Transverse colon (tissue), 4 donors: ENCODE results near the gene PHLDA2. TPM values are rescaled to one million over a fixed set of nuclear protein-coding genes. Genes with fewer than 3 reads are reported as not detected.
A peak's percentile ranks its signal among the peaks of the same experiment; 100 is the strongest.

Experiments
- DNase-seq: peaks from one replicate; pipeline ENCODE4 v3.0.0-alpha.2; 2019
- H3K27ac ChIP-seq, 4 donors: fragments of 200-600 bp; sonication (generic); 2 replicates each; pipeline ENCODE4 v1.5.1; 2016 to 2018; ENCODE audit warnings: inconsistent platforms in 4 of 4
- H3K27me3 ChIP-seq: fragments of 200-600 bp; sonication (generic); 2 replicates; pipeline ENCODE4 v1.5.1; 2017; ENCODE audit warnings: inconsistent platforms
- H3K36me3 ChIP-seq, 4 donors: fragments of 200-600 bp; sonication (generic); 2 replicates each; pipeline ENCODE4 v1.5.1; 2017 to 2019; ENCODE audit warnings: inconsistent platforms in 4 of 4
- H3K4me1 ChIP-seq, 4 donors: fragments of 200-600 bp; sonication (generic); 2 replicates each; pipeline ENCODE4 v1.5.1; 2017 to 2020; ENCODE audit warnings: inconsistent platforms in 4 of 4
- H3K4me3 ChIP-seq, 4 donors: fragments of 200-600 bp; sonication (generic); 1 replicate in 1 of 4; 2 replicates in 3 of 4; pipeline versions ENCODE4 v1.5.1 to v1.6.1; 2017 to 2019; ENCODE audit warnings: inconsistent platforms in 4 of 4
- H3K9me3 ChIP-seq, 2 donors: fragments of 200-600 bp; sonication (generic); 2 replicates each; pipeline ENCODE4 v1.5.1; 2017 to 2019; ENCODE audit warnings: inconsistent platforms in 2 of 2
- EP300 ChIP-seq: sonication (generic); formaldehyde crosslinking; IDR thresholded peaks from one replicate; pipeline ENCODE4 v1.6.1; 2017; ENCODE audit warnings: antibody characterized with exemption, low read depth
- POLR2A ChIP-seq: fragments of 450-650 bp; IDR thresholded peaks from one replicate; pipeline ENCODE4 v1.6.1; 2016; ENCODE audit warnings: antibody characterized with exemption, mild to moderate bottlenecking, moderate library complexity
- POLR2AphosphoS5 ChIP-seq, 3 donors: sonication (generic); formaldehyde crosslinking; IDR thresholded peaks; one replicate each; pipeline ENCODE4 v1.6.1; 2016; ENCODE audit warnings: antibody characterized with exemption in 3 of 3
- WGBS, 2 donors: methylation state at CpG; one replicate each; pipeline ENCODE4 v1.1.5; 2018; ENCODE audit warnings: low coverage in 1 of 2; 5-methylcytosine and 5-hydroxymethylcytosine counted together
- in situ Hi-C, 4 donors: fragments of 200-750 bp; cut with MboI; loops; one replicate each; pipeline versions ENCODE4 v1.15.0 to v1.15.1; 2017; ENCODE audit warnings: low sequenced_read_pairs in 3 of 4, low pct_ligation_motif_present in 1 of 4, low pct_unique_long_range_greater_than_20kb in 1 of 4
- intact Hi-C: fragments of 100-400 bp; cut with DNase I; formaldehyde crosslinking; loops from one replicate; pipeline ENCODE4 v1.15.1; 2023; ENCODE audit warnings: low total_unique reads
- total RNA-seq, 4 donors: library from RNA; depleted of rRNA; stranded (reverse); fragments of >200 nt; gene quantifications; one replicate each; pipeline ENCODE4 v1.1.0, GENCODE V29; 2016
- TF ChIP-seq, protein P1 (sequence below), 5 experiments: fragments of 200-600 bp in 3 of 5; fragments of 450-650 bp in 2 of 5; sonication (generic) in 3 of 5; IDR thresholded peaks; 1 replicate in 2 of 5; 2 replicates in 3 of 5; pipeline ENCODE4 v1.5.1; 2016 to 2017; ENCODE audit warnings: antibody characterized with exemption in 5 of 5, inconsistent platforms in 3 of 5, mild to moderate bottlenecking in 2 of 5, moderate library complexity in 1 of 5

Gene PHLDA2
- total RNA-seq, 4 donors from 2014 or later = 8.2 to 16.2 TPM; not detected in 2

DNA sequence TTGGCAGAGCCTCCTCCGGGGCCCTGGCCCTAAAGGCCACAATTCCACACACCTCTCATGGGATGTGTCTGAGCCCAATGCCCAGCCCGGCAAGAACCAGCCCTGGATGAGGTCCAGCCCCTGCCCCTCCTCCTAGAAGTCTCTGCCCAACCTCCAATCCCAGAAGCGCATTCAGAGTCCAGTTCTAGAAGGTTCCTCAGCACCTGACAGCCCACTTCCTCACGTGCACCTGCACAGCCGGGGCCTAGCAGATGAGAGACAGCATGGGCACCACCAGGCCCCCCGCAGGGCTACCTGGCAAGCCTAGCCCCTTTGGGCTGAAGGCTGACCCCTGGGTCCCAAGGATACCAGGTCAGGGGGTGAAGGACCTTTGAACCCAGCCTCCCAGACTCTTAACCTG lies 32.2 kb downstream of the PHLDA2 start:
- TF ChIP-seq POLR2AphosphoS5 (IDR thresholded peaks at IDR 0.05) (no peak), EP300 (no peak), POLR2A (no peak)
- TF ChIP-seq, protein P1, sequence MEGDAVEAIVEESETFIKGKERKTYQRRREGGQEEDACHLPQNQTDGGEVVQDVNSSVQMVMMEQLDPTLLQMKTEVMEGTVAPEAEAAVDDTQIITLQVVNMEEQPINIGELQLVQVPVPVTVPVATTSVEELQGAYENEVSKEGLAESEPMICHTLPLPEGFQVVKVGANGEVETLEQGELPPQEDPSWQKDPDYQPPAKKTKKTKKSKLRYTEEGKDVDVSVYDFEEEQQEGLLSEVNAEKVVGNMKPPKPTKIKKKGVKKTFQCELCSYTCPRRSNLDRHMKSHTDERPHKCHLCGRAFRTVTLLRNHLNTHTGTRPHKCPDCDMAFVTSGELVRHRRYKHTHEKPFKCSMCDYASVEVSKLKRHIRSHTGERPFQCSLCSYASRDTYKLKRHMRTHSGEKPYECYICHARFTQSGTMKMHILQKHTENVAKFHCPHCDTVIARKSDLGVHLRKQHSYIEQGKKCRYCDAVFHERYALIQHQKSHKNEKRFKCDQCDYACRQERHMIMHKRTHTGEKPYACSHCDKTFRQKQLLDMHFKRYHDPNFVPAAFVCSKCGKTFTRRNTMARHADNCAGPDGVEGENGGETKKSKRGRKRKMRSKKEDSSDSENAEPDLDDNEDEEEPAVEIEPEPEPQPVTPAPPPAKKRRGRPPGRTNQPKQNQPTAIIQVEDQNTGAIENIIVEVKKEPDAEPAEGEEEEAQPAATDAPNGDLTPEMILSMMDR (IDR thresholded peaks at IDR 0.05) = no peak
- H3K27me3 ChIP-seq = no peaks in the 10 kb centered on the region
- 90 to 91% methylated on average over 4 to 6 of the region's 6 CpGs for WGBS, 2 donors
- no peaks in the 10 kb centered on the region for H3K36me3 ChIP-seq
- intact Hi-C loops (loop anchor here (10.0 kb wide), 1 partner anchor 472 kb away; no protein-coding TSS in a partner anchor), in situ Hi-C loops (loop anchor here (5.0 to 25.0 kb wide), 5 partner anchors 460 to 585 kb away; partner anchors contain the start of genes C11orf21 (in 1 of the 4), KCNQ1 (in 1 of the 4), TRPM5 (in 1 of the 4) and TSPAN32 (in 1 of the 4))
- H3K27ac ChIP-seq = no peak overlapping the region
- H3K4me1 ChIP-seq = peaks cover 5 to 37% (median 17%) of the 10 kb centered on the region in 4 donors
- no peak overlapping the region for H3K4me3 ChIP-seq
- DNase-seq = no peak
- H3K9me3 ChIP-seq = no peaks in the 10 kb centered on the region

DNA sequence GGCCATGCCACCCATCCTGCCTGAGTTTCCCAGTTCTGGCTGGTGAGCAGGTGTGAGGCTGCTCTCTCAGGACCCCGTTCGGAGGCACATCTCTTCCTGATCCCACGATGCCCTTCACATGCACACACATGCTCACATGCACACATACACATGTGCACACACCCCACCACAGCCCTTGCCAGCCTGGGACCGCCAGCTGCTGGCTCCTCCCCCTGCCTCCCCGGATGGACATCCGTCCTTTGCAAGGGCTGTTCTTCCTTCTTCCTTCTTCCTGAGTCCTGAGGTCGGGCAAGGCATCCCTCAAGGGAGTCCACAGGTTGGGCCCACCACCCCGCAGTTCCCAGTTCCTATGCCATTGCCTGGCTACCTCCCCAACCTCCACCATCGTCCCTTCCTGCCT lies 33.2 kb downstream of the PHLDA2 start:
- H3K4me1 ChIP-seq = peaks cover 13 to 40% (median 20%) of the 10 kb centered on the region in 4 donors
- H3K9me3 ChIP-seq = no peaks in the 10 kb centered on the region
- intact Hi-C loops = loop anchor here (10.0 kb wide), 1 partner anchor 471 kb away; no protein-coding TSS in a partner anchor
- H3K36me3 ChIP-seq = no peaks in the 10 kb centered on the region
- no peak overlapping the region for H3K27ac ChIP-seq
- no peak overlapping the region for H3K4me3 ChIP-seq
- no peaks in the 10 kb centered on the region for H3K27me3 ChIP-seq
- DNase-seq = no peak
- 71 to 87% methylated on average over 3 to 9 of the region's 9 CpGs for WGBS, 2 donors
- TF ChIP-seq POLR2AphosphoS5 (IDR thresholded peaks at IDR 0.05) (no peak), POLR2A (no peak), EP300 (no peak)
- TF ChIP-seq, protein P1 (IDR thresholded peaks at IDR 0.05) = no peak
- in situ Hi-C loops = loop anchor here (5.0 to 25.0 kb wide), 5 partner anchors 459 to 584 kb away; partner anchors contain the start of genes C11orf21 (in 1 of the 4), KCNQ1 (in 1 of the 4), TRPM5 (in 1 of the 4) and TSPAN32 (in 1 of the 4)

DNA sequence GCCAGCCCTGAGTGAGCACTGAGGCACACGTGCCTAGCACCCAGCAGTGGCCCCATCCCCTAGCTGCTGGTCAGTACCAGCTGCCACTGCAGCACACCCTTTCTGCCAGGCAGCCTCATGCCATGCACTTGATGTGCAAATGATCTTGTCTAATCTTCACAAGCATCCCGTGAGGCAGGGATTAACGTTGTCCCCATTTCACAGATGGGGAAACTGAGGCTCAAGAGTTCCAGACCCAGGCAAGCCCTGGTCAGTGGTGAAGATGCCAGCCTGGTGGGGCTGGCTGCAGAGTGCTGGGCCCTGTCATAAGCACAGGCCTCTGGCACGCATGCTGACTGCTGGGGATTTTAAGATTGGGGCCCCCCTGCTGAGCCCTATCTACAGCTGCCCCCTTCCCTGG lies 35.3 kb downstream of the PHLDA2 start:
- Histone ChIP-seq H3K4me3 (no peak overlapping the region), H3K27ac (no peak overlapping the region), H3K4me1 (peaks cover 21 to 36% (median 28%) of the 10 kb centered on the region in 4 donors), H3K36me3 (no peaks in the 10 kb centered on the region), H3K27me3 (no peaks in the 10 kb centered on the region), H3K9me3 (no peaks in the 10 kb centered on the region)
- 89% methylated on average over 4 of the region's 4 CpGs; no CpG with 5 or more reads in 1 of the 2 donors for WGBS, 2 donors
- no peak for DNase-seq
- intact Hi-C loops (loop anchor here (10.0 kb wide), 1 partner anchor 469 kb away; no protein-coding TSS in a partner anchor), in situ Hi-C loops (loop anchor here in 3 of 4 donors (10.0 to 25.0 kb wide), 4 partner anchors 457 to 582 kb away; partner anchors contain the start of genes C11orf21 (in 1 of the 3), KCNQ1 (in 1 of the 3), TRPM5 (in 1 of the 3) and TSPAN32 (in 1 of the 3))
- TF ChIP-seq, protein P1 (IDR thresholded peaks at IDR 0.05) = no peak
- no peak for TF ChIP-seq POLR2AphosphoS5 (IDR thresholded peaks at IDR 0.05)
- no peak for TF ChIP-seq POLR2A
- no peak for TF ChIP-seq EP300

DNA sequence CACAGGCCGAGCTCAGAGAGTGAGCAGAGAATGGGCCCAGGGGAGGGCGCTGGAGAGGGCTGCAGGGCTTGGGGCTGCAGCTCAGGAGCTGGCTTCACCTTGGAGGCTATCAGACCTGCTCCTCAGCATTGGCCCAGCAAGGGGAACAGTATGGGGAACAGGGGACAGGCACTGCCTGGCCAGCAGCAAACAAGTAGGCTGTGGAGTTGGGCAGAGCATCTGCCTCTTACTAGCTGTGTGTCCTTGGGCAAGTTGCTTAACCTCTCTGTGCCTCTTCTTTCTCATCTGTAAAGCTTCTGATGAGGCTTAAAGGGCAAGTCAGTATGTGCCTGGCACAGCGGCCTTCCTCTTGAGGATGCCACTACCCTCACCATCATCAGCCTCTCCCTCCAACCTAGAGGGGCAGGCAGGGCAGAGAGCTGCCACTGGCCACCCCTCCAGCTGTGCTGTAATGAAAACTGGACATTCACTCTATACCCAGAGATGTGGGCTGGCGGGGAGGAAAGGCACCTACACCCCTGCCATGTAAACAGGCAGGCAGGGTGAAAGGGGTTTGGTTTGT lies 36.2 kb downstream of the PHLDA2 start:
- no peaks in the 10 kb centered on the region for H3K36me3 ChIP-seq
- whole genome bisulfite sequencing, 2 donors = 53 to 100% methylated on average over 1 to 4 of the region's 4 CpGs
- in situ Hi-C loops (loop anchor here in 3 of 4 donors (10.0 to 25.0 kb wide), 4 partner anchors 456 to 581 kb away; partner anchors contain the start of genes C11orf21 (in 1 of the 3), KCNQ1 (in 1 of the 3), TRPM5 (in 1 of the 3) and TSPAN32 (in 1 of the 3)), intact Hi-C loops (loop anchor here (10.0 kb wide), 1 partner anchor 468 kb away; no protein-coding TSS in a partner anchor)
- H3K27ac ChIP-seq = peak overlapping the region; percentile 18 to 59 (median 57)
- H3K27me3 ChIP-seq = no peaks in the 10 kb centered on the region
- peak; percentile 0 for TF ChIP-seq POLR2A
- TF ChIP-seq EP300 = no peak
- TF ChIP-seq POLR2AphosphoS5 (IDR thresholded peaks at IDR 0.05) = no peak
- TF ChIP-seq, protein P1 (IDR thresholded peaks at IDR 0.05) = peak in 1 of 5 experiments; percentile 16
- DNase-seq = peak; percentile 67
- H3K4me3 ChIP-seq = peak overlapping the region in 2 of 4 donors; percentile 24 to 45
- peaks cover 21 to 30% (median 28%) of the 10 kb centered on the region in 4 donors for H3K4me1 ChIP-seq
- H3K9me3 ChIP-seq = no peaks in the 10 kb centered on the region
